Progenitor cell of endocrine pancreas (in vitro differentiated cells): Measurements from ENCODE around the gene ISG20. TPM values are rescaled to one million over a fixed set of nuclear protein-coding genes. Genes with fewer than 3 reads are reported as not detected.

ENCODE experiments used
- DNase-seq: peaks from one replicate; pipeline ENCODE4 v3.0.0; 2021; ENCODE audit warnings: low spot score; ENCODE audit not compliant: unreplicated experiment
- H3K27ac Mint-ChIP-seq: 2 replicates; pipeline ENCODE4 v1.8.0; 2021; ENCODE audit warnings: mild to moderate bottlenecking, moderate library complexity, mixed read lengths
- H3K27me3 Mint-ChIP-seq: 2 replicates; pipeline ENCODE4 v1.8.0; 2021; ENCODE audit warnings: mixed read lengths
- H3K36me3 Mint-ChIP-seq: 2 replicates; pipeline ENCODE4 v1.8.0; 2022; ENCODE audit warnings: mixed read lengths; ENCODE audit not compliant: insufficient read depth
- H3K4me1 Mint-ChIP-seq: 2 replicates; pipeline ENCODE4 v1.8.0; 2021; ENCODE audit warnings: low read depth, mixed read lengths
- H3K4me3 Mint-ChIP-seq: 2 replicates; pipeline ENCODE4 v1.8.0; 2021; ENCODE audit warnings: low read depth, mild to moderate bottlenecking, moderate library complexity, mixed read lengths
- H3K9me3 Mint-ChIP-seq: 2 replicates; pipeline ENCODE4 v1.8.0; 2021; ENCODE audit warnings: low read depth, mixed read lengths
- total RNA-seq: library from RNA; stranded (reverse); gene quantifications from 2 replicates; pipeline ENCODE4 v1.2.1, GENCODE V29; 2021
- TF ChIP-seq, protein P1 (sequence below): fragments of 200-600 bp; sonication (generic); IDR thresholded peaks from one replicate; pipeline ENCODE4 v1.5.0; 2021; ENCODE audit warnings: antibody characterized with exemption, mild to moderate bottlenecking; ENCODE audit not compliant: unreplicated experiment

Gene ISG20
- total RNA-seq, 1 donor from 2014 or later, result 4.3 TPM

- no peaks in the 10 kb centered on the region for H3K4me1 Mint-ChIP-seq
- H3K4me3 Mint-ChIP-seq, result no peak overlapping the region
- no peak overlapping the region for H3K27ac Mint-ChIP-seq
Measured at GRCh38 chr15:88688394-88688933, 49.6 kb downstream of the ISG20 start.

GRCh38 chr15:88690331-88690730 lies 51.5 kb downstream of the ISG20 start:
- Mint-ChIP-seq H3K36me3 (no peaks in the 10 kb centered on the region), H3K4me3 (no peak overlapping the region), H3K9me3 (peaks cover 15% of the 10 kb centered on the region), H3K27ac (no peak overlapping the region), H3K4me1 (no peaks in the 10 kb centered on the region), H3K27me3 (peaks cover 24% of the 10 kb centered on the region)
- TF ChIP-seq, protein P1, sequence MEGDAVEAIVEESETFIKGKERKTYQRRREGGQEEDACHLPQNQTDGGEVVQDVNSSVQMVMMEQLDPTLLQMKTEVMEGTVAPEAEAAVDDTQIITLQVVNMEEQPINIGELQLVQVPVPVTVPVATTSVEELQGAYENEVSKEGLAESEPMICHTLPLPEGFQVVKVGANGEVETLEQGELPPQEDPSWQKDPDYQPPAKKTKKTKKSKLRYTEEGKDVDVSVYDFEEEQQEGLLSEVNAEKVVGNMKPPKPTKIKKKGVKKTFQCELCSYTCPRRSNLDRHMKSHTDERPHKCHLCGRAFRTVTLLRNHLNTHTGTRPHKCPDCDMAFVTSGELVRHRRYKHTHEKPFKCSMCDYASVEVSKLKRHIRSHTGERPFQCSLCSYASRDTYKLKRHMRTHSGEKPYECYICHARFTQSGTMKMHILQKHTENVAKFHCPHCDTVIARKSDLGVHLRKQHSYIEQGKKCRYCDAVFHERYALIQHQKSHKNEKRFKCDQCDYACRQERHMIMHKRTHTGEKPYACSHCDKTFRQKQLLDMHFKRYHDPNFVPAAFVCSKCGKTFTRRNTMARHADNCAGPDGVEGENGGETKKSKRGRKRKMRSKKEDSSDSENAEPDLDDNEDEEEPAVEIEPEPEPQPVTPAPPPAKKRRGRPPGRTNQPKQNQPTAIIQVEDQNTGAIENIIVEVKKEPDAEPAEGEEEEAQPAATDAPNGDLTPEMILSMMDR, result no peak
- no peak for DNase-seq

More at GRCh38 chr15:88688394-88688933, 49.6 kb downstream of the ISG20 start:
- Mint-ChIP-seq H3K9me3 (peaks cover 15% of the 10 kb centered on the region), H3K27me3 (peaks cover 24% of the 10 kb centered on the region), H3K36me3 (no peaks in the 10 kb centered on the region)
- TF ChIP-seq, protein P1, result no peak
- no peak for DNase-seq

DNA sequence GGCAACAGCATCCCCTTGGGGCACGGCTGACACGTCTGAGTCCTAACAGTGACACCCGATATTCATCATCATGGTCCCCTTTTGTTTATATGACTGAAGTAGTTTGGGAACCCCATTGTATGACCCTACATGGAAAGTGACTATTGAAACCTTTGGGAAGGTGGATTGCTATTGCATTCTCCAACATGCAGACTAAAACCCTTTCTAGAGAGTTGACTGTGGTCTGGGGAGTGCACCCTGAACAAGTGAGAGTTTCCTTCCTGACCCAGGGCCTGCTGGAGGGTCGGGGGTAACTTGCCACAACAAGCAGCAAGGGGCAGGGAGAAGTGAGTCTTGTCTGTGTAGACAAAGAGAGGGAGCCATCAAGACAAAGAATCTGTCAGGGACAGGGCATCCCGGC lies 54.4 kb downstream of the ISG20 start:
- Mint-ChIP-seq H3K4me1 (no peaks in the 10 kb centered on the region), H3K27ac (no peak overlapping the region), H3K4me3 (no peak overlapping the region), H3K36me3 (no peaks in the 10 kb centered on the region), H3K9me3 (peaks cover 11% of the 10 kb centered on the region), H3K27me3 (peaks cover 19% of the 10 kb centered on the region)
- TF ChIP-seq, protein P1, result no peak
- DNase-seq, result no peak

GRCh38 chr15:88695101-88695500 lies 56.3 kb downstream of the ISG20 start:
- TF ChIP-seq, protein P1, result no peak
- Mint-ChIP-seq H3K36me3 (no peaks in the 10 kb centered on the region), H3K27me3 (peaks cover 33% of the 10 kb centered on the region), H3K4me1 (no peaks in the 10 kb centered on the region), H3K9me3 (no peaks in the 10 kb centered on the region), H3K27ac (no peak overlapping the region), H3K4me3 (no peak overlapping the region)
- no peak for DNase-seq

DNA sequence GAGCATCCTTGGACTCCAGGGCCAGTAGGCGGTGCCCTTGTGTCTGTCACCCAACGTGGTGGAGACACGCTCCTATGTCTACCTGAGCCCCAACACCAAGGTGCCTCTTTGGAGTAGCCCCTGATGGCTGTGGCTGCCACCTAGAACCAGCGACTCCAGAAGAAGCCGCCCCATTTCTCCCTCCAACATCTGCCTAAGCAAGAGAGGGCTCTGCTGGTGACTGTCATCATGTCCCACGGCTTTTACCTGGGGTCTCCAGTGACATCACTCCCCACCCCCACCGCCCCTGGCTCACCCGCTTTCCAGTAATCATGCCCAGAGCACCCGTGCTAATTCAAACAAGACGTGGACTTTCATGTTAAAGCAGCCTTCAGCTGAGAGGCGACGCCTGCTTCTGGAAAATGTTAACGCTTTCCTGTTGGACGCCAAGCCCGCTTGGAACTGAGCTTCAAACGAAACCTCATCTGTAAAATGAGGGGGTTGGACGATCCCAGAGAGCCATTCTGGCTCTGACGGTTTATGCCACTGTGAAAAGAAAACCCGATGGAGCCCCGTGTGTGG lies 57.0 kb downstream of the ISG20 start:
- H3K9me3 Mint-ChIP-seq, result no peaks in the 10 kb centered on the region
- peaks cover 32% of the 10 kb centered on the region for H3K27me3 Mint-ChIP-seq
- no peak for DNase-seq
- TF ChIP-seq, protein P1, result no peak
- H3K4me3 Mint-ChIP-seq, result no peak overlapping the region
- no peak overlapping the region for H3K27ac Mint-ChIP-seq
- no peaks in the 10 kb centered on the region for H3K36me3 Mint-ChIP-seq
- no peaks in the 10 kb centered on the region for H3K4me1 Mint-ChIP-seq
